SK-N-SH (cell line): ENCODE data around the gene B4GALT3. TPM values are rescaled to one million over a fixed set of nuclear protein-coding genes. Genes with fewer than 3 reads are reported as not detected.
A peak's percentile ranks its signal among the peaks of the same experiment; 100 is the strongest.

ENCODE experiments used
- EZH2phosphoT487 ChIP-seq: fragments of 200-600 bp; sonication (generic); IDR thresholded peaks from 2 replicates; pipeline ENCODE4 v1.6.1; 2017; ENCODE audit warnings: low read depth, mixed run types, mild to moderate bottlenecking, antibody characterized with exemption, moderate library complexity, borderline replicate concordance
- FOSL2 ChIP-seq: IDR thresholded peaks from 2 replicates; pipeline ENCODE4 v1.4.0; 2012; ENCODE audit warnings: low read depth, mild to moderate bottlenecking, moderate library complexity, borderline replicate concordance
- FOXM1 ChIP-seq: IDR thresholded peaks from 2 replicates; pipeline ENCODE4 v1.4.0; 2012; ENCODE audit warnings: low read depth, mild to moderate bottlenecking
- GABPA ChIP-seq: IDR thresholded peaks from 2 replicates; pipeline ENCODE4 v1.4.0; 2012; ENCODE audit warnings: low read depth, mild to moderate bottlenecking
- GATA2 ChIP-seq: sonication (generic); formaldehyde crosslinking; IDR thresholded peaks from 2 replicates; pipeline ENCODE4 v1.5.0; 2020; ENCODE audit warnings: mild to moderate bottlenecking, missing genetic modification reagents
- JUND ChIP-seq: IDR thresholded peaks from 2 replicates; pipeline ENCODE4 v1.4.0; 2012
- NFIC ChIP-seq: IDR thresholded peaks from 2 replicates; pipeline ENCODE4 v1.4.0; 2012; ENCODE audit warnings: borderline replicate concordance
- RXRA ChIP-seq: IDR thresholded peaks from 2 replicates; pipeline ENCODE4 v1.4.0; 2012; ENCODE audit warnings: low read depth, mild to moderate bottlenecking, borderline replicate concordance
- SIN3A ChIP-seq: IDR thresholded peaks from 2 replicates; pipeline ENCODE4 v1.6.1; 2012; ENCODE audit warnings: low read depth, mild to moderate bottlenecking, low read length, moderate library complexity, borderline replicate concordance
- SMC3 ChIP-seq: IDR thresholded peaks from 2 replicates; pipeline ENCODE4 v1.6.1; 2012; ENCODE audit warnings: low read depth, low read length, improper control_type of control experiment
- TEAD4 ChIP-seq: IDR thresholded peaks from 2 replicates; pipeline ENCODE4 v1.4.0; 2012; ENCODE audit warnings: mild to moderate bottlenecking, borderline replicate concordance; ENCODE audit not compliant: insufficient read depth
- YY1 ChIP-seq: IDR thresholded peaks from 2 replicates; pipeline ENCODE4 v1.4.0; 2012; ENCODE audit warnings: low read depth, mild to moderate bottlenecking
- ZBTB33 ChIP-seq: IDR thresholded peaks from 2 replicates; pipeline ENCODE4 v1.4.0; 2012; ENCODE audit warnings: low read depth, borderline replicate concordance
- polyA plus RNA-seq, 3 experiments: library from polyadenylated mRNA; depleted of rRNA; stranded (reverse); fragments of >200 nt; gene quantifications; 2 replicates each; pipeline ENCODE4 v1.2.3, GENCODE V29; 2012
- TF ChIP-seq, protein P1 (sequence below): fragments of 150-350 bp; IDR thresholded peaks from 2 replicates; pipeline ENCODE4 v1.6.1; 2017; ENCODE audit warnings: antibody characterized with exemption, low read length, low read depth, borderline replicate concordance
- TF ChIP-seq, protein P2 (sequence below): IDR thresholded peaks from 2 replicates; pipeline ENCODE4 v1.4.0; 2012; ENCODE audit warnings: low read depth, borderline replicate concordance
- TF ChIP-seq, protein P3 (sequence below): fragments of 150-350 bp; IDR thresholded peaks from 2 replicates; pipeline ENCODE4 v1.6.1; 2016; ENCODE audit warnings: mild to moderate bottlenecking, low read depth, low read length

The B4GALT3 gene
- polyA plus RNA-seq, 1 of the 3 experiments (the other 2 are of a cell fraction) = 56.5 TPM

DNA sequence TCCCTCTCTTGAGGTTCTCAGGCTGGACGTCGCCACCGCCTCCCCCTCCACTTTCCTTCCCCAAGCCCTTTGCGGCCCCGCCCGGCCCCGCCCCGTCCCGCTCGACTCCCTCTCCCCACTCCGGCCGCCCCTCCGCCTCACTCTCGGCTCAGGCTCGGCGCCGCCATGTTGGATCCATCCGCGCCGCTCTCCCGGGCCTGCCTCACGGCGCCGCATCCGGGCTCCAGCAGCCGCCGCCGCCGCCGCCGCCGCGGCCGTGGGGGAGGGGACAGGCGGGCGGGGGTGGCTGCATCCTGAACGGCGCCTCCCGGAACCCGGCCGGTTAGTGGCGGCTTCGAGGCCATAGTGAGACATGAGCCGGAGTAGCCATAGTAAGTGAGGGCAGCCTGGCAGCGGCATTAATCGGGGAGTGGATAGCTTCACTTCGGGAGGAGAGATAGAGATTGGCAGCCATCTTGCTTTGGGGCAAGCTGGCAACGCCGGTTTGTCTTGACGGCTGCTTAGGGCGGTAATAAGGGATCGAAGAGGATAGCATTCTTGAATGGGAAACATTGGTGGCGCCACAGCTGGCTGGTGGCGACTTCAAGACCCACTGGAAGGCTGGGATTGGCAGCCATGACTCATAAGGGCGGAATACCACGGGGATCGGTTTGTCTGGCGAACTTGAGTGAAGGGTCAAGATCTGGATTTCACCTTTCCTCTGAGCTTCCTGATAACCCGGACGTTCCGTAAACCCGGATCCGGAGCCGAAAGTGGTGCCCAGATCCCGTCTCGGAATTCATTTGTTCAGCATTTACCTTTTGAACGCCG is 44.7 kb downstream of the B4GALT3 start, which contains the start of gene DEDD (continued):
- TF ChIP-seq EZH2phosphoT487 = no peak
- TF ChIP-seq SIN3A = peak; percentile 1; the same call in 1 of the 2 replicates
- TF ChIP-seq, protein P1, sequence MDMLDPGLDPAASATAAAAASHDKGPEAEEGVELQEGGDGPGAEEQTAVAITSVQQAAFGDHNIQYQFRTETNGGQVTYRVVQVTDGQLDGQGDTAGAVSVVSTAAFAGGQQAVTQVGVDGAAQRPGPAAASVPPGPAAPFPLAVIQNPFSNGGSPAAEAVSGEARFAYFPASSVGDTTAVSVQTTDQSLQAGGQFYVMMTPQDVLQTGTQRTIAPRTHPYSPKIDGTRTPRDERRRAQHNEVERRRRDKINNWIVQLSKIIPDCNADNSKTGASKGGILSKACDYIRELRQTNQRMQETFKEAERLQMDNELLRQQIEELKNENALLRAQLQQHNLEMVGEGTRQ = no peak
- no peak for TF ChIP-seq SMC3
- TF ChIP-seq, protein P2, sequence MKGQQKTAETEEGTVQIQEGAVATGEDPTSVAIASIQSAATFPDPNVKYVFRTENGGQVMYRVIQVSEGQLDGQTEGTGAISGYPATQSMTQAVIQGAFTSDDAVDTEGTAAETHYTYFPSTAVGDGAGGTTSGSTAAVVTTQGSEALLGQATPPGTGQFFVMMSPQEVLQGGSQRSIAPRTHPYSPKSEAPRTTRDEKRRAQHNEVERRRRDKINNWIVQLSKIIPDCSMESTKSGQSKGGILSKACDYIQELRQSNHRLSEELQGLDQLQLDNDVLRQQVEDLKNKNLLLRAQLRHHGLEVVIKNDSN = no peak
- TF ChIP-seq, protein P3, sequence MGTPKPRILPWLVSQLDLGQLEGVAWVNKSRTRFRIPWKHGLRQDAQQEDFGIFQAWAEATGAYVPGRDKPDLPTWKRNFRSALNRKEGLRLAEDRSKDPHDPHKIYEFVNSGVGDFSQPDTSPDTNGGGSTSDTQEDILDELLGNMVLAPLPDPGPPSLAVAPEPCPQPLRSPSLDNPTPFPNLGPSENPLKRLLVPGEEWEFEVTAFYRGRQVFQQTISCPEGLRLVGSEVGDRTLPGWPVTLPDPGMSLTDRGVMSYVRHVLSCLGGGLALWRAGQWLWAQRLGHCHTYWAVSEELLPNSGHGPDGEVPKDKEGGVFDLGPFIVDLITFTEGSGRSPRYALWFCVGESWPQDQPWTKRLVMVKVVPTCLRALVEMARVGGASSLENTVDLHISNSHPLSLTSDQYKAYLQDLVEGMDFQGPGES = no peak
- TF ChIP-seq TEAD4 = no peak
- TF ChIP-seq JUND = 0 out of 2 replicates have a peak, but pooled peaks have one; percentile 33
- TF ChIP-seq GATA2 (CRISPR knock-in tag) = no peak
- TF ChIP-seq NFIC = no peak
- 0 out of 2 replicates have a peak, but pooled peaks have one; percentile 28 for TF ChIP-seq FOSL2
- TF ChIP-seq YY1 = peak; percentile 99
- peak; percentile 75 for TF ChIP-seq GABPA
- TF ChIP-seq ZBTB33 = no peak
- no peak for TF ChIP-seq RXRA
- TF ChIP-seq FOXM1 = no peak
